ENCODE data around the gene MPZL3.

- TF ChIP-seq POLR2AphosphoS5 (IDR thresholded peaks at IDR 0.05; ENCODE audit: low read depth) (no peak), CTCF (conservative IDR thresholded peaks at IDR 0.05; ENCODE audit: low read depth in 2 of 2) (no peak), EZH2 (IDR thresholded peaks at IDR 0.05; ENCODE audit: low read depth, unreplicated experiment) (no peak), CREB1 (CRISPR knock-in tag; IDR thresholded peaks at IDR 0.05; ENCODE audit: low read depth) (no peak), JUNB (IDR thresholded peaks at IDR 0.05; ENCODE audit: unreplicated experiment) (no peak), EZH2phosphoT487 (IDR thresholded peaks at IDR 0.05; ENCODE audit: unreplicated experiment) (no peak)
- TF ChIP-seq, protein P1, sequence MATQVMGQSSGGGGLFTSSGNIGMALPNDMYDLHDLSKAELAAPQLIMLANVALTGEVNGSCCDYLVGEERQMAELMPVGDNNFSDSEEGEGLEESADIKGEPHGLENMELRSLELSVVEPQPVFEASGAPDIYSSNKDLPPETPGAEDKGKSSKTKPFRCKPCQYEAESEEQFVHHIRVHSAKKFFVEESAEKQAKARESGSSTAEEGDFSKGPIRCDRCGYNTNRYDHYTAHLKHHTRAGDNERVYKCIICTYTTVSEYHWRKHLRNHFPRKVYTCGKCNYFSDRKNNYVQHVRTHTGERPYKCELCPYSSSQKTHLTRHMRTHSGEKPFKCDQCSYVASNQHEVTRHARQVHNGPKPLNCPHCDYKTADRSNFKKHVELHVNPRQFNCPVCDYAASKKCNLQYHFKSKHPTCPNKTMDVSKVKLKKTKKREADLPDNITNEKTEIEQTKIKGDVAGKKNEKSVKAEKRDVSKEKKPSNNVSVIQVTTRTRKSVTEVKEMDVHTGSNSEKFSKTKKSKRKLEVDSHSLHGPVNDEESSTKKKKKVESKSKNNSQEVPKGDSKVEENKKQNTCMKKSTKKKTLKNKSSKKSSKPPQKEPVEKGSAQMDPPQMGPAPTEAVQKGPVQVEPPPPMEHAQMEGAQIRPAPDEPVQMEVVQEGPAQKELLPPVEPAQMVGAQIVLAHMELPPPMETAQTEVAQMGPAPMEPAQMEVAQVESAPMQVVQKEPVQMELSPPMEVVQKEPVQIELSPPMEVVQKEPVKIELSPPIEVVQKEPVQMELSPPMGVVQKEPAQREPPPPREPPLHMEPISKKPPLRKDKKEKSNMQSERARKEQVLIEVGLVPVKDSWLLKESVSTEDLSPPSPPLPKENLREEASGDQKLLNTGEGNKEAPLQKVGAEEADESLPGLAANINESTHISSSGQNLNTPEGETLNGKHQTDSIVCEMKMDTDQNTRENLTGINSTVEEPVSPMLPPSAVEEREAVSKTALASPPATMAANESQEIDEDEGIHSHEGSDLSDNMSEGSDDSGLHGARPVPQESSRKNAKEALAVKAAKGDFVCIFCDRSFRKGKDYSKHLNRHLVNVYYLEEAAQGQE (IDR thresholded peaks at IDR 0.05; ENCODE audit: unreplicated experiment), result no peak
- TF ChIP-seq, protein P2, sequence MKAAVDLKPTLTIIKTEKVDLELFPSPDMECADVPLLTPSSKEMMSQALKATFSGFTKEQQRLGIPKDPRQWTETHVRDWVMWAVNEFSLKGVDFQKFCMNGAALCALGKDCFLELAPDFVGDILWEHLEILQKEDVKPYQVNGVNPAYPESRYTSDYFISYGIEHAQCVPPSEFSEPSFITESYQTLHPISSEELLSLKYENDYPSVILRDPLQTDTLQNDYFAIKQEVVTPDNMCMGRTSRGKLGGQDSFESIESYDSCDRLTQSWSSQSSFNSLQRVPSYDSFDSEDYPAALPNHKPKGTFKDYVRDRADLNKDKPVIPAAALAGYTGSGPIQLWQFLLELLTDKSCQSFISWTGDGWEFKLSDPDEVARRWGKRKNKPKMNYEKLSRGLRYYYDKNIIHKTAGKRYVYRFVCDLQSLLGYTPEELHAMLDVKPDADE (IDR thresholded peaks at IDR 0.05), result no peak
- TF ChIP-seq, protein P3, sequence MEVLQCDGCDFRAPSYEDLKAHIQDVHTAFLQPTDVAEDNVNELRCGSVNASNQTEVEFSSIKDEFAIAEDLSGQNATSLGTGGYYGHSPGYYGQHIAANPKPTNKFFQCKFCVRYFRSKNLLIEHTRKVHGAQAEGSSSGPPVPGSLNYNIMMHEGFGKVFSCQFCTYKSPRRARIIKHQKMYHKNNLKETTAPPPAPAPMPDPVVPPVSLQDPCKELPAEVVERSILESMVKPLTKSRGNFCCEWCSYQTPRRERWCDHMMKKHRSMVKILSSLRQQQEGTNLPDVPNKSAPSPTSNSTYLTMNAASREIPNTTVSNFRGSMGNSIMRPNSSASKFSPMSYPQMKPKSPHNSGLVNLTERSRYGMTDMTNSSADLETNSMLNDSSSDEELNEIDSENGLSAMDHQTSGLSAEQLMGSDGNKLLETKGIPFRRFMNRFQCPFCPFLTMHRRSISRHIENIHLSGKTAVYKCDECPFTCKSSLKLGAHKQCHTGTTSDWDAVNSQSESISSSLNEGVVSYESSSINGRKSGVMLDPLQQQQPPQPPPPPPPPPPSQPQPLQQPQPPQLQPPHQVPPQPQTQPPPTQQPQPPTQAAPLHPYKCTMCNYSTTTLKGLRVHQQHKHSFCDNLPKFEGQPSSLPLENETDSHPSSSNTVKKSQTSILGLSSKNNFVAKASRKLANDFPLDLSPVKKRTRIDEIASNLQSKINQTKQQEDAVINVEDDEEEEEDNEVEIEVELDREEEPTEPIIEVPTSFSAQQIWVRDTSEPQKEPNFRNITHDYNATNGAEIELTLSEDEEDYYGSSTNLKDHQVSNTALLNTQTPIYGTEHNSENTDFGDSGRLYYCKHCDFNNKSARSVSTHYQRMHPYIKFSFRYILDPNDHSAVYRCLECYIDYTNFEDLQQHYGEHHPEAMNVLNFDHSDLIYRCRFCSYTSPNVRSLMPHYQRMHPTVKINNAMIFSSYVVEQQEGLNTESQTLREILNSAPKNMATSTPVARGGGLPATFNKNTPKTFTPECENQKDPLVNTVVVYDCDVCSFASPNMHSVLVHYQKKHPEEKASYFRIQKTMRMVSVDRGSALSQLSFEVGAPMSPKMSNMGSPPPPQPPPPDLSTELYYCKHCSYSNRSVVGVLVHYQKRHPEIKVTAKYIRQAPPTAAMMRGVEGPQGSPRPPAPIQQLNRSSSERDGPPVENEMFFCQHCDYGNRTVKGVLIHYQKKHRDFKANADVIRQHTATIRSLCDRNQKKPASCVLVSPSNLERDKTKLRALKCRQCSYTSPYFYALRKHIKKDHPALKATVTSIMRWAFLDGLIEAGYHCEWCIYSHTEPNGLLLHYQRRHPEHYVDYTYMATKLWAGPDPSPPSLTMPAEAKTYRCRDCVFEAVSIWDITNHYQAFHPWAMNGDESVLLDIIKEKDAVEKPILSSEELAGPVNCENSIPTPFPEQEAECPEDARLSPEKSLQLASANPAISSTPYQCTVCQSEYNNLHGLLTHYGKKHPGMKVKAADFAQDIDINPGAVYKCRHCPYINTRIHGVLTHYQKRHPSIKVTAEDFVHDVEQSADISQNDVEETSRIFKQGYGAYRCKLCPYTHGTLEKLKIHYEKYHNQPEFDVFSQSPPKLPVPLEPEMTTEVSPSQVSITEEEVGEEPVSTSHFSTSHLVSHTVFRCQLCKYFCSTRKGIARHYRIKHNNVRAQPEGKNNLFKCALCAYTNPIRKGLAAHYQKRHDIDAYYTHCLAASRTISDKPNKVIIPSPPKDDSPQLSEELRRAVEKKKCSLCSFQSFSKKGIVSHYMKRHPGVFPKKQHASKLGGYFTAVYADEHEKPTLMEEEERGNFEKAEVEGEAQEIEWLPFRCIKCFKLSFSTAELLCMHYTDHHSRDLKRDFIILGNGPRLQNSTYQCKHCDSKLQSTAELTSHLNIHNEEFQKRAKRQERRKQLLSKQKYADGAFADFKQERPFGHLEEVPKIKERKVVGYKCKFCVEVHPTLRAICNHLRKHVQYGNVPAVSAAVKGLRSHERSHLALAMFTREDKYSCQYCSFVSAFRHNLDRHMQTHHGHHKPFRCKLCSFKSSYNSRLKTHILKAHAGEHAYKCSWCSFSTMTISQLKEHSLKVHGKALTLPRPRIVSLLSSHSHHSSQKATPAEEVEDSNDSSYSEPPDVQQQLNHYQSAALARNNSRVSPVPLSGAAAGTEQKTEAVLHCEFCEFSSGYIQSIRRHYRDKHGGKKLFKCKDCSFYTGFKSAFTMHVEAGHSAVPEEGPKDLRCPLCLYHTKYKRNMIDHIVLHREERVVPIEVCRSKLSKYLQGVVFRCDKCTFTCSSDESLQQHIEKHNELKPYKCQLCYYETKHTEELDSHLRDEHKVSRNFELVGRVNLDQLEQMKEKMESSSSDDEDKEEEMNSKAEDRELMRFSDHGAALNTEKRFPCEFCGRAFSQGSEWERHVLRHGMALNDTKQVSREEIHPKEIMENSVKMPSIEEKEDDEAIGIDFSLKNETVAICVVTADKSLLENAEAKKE (CRISPR knock-in tag; IDR thresholded peaks at IDR 0.05), result no peak
Measured at GRCh38 chr11:118247041-118247440, 5.1 kb downstream of the MPZL3 start.

Measured in GM23338 (cell line).